ENCODE measurements around the gene MRPS34.

GRCh38 chr16:1741553-1742165 lies 31.3 kb downstream of the MRPS34 start:
- TF ChIP-seq TAF1 (IDR thresholded peaks at IDR 0.05; ENCODE audit: low read depth, low read length) (no peak), POLR2AphosphoS5 (IDR thresholded peaks at IDR 0.05; ENCODE audit: low read depth, low read length) (no peak), POLR2A (IDR thresholded peaks at IDR 0.05; ENCODE audit: low read depth, low read length) (no peak)

Measured in GM12891 (cell line).